ENCODE data around the gene ANKLE1. TPM values are rescaled to one million over a fixed set of nuclear protein-coding genes. Genes with fewer than 3 reads are reported as not detected.

ANKLE1 gene
- total RNA-seq, 1 donor from 2014 or later, result 4.9 TPM

DNA sequence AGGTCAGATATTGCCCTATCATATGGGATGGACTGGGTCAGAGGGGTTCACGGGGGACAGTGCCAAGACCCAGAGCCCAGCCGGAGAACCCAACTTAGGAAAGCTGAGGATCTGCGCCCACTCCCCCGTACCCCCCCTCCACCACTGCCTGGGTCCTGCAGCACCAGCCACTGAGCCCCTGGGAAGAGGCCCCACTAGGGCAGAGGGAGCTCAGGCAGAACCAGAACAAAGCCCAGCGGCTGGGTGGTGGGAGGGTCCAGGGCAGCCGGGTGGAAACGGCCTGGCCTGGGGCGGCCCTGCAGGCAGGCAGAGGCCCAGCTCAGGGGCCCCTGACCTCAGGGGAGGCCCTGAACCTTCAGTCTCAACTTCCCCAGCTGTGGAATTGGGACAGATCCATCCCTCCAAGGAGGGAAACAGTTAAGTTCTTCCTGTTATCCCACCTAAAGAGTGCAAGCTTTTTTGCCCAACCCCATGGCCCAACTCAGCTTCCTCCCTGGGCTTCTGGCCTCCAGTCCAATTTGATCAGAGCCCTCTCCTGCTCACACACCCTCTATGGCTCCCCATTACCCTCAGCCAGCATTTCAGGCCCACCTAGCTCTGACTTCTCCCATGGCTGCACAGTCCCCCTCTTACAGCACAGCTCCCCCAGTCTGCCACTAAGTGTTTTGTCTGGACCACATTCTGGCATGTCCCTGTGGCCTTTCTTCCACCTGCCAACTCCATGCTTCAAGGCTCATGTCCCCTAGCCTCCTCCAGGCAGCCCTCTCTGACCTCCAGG lies 39.1 kb upstream of the ANKLE1 start:
- TF ChIP-seq, protein P1, sequence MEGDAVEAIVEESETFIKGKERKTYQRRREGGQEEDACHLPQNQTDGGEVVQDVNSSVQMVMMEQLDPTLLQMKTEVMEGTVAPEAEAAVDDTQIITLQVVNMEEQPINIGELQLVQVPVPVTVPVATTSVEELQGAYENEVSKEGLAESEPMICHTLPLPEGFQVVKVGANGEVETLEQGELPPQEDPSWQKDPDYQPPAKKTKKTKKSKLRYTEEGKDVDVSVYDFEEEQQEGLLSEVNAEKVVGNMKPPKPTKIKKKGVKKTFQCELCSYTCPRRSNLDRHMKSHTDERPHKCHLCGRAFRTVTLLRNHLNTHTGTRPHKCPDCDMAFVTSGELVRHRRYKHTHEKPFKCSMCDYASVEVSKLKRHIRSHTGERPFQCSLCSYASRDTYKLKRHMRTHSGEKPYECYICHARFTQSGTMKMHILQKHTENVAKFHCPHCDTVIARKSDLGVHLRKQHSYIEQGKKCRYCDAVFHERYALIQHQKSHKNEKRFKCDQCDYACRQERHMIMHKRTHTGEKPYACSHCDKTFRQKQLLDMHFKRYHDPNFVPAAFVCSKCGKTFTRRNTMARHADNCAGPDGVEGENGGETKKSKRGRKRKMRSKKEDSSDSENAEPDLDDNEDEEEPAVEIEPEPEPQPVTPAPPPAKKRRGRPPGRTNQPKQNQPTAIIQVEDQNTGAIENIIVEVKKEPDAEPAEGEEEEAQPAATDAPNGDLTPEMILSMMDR (conservative IDR thresholded peaks at IDR 0.05), result no peak
- H3K36me3 Mint-ChIP-seq (ENCODE audit: low read depth), result peaks cover 3% of the 10 kb centered on the region
- H3K27ac Mint-ChIP-seq (ENCODE audit: unreplicated experiment), result no peak overlapping the region
- H3K4me1 Mint-ChIP-seq, result peaks cover 49% of the 10 kb centered on the region
- H3K4me3 Mint-ChIP-seq, result peak overlapping the region; percentile 98
- no peaks in the 10 kb centered on the region for H3K9me3 Mint-ChIP-seq
- peaks cover 5% of the 10 kb centered on the region for H3K27me3 Mint-ChIP-seq (ENCODE audit: low read depth)
- DNase-seq (ENCODE audit: low read depth, low spot score), result no peak

DNA sequence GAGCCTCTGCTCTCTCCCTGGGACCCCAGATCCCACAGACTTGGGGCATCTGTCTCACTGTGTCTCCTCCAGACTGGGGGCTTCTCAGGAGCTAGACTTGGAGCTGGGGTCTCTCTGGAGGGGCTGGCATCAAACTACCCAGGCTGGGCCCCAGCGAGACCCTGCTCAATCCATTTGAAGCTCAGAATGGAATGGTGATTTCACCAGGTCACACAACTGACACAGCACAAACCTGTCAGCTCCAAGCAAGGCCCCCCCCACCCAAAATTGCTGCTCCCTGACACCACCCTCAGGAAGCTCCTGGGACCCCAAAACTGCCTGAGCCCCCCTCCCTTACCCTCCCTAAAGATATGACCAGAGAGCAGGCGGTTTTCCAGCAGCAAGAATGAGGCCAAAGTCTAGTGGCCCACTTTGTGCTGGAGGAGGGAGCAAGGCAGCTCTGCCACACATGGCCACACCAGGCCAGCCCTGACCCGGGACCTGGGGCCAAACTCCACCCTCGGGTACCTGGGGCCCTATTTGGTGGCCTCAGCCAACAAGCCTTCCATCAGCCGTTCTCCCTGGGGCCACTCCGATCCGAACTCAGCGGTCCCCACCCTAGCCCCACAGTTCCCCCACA lies 38.4 kb upstream of the ANKLE1 start:
- Mint-ChIP-seq H3K27me3 (ENCODE audit: low read depth) (peaks cover 8% of the 10 kb centered on the region), H3K4me1 (peaks cover 56% of the 10 kb centered on the region), H3K4me3 (peak overlapping the region; percentile 98), H3K9me3 (no peaks in the 10 kb centered on the region), H3K36me3 (ENCODE audit: low read depth) (peaks cover 3% of the 10 kb centered on the region), H3K27ac (ENCODE audit: unreplicated experiment) (no peak overlapping the region)
- DNase-seq (ENCODE audit: low read depth, low spot score), result no peak
- TF ChIP-seq, protein P1 (conservative IDR thresholded peaks at IDR 0.05), result no peak

DNA sequence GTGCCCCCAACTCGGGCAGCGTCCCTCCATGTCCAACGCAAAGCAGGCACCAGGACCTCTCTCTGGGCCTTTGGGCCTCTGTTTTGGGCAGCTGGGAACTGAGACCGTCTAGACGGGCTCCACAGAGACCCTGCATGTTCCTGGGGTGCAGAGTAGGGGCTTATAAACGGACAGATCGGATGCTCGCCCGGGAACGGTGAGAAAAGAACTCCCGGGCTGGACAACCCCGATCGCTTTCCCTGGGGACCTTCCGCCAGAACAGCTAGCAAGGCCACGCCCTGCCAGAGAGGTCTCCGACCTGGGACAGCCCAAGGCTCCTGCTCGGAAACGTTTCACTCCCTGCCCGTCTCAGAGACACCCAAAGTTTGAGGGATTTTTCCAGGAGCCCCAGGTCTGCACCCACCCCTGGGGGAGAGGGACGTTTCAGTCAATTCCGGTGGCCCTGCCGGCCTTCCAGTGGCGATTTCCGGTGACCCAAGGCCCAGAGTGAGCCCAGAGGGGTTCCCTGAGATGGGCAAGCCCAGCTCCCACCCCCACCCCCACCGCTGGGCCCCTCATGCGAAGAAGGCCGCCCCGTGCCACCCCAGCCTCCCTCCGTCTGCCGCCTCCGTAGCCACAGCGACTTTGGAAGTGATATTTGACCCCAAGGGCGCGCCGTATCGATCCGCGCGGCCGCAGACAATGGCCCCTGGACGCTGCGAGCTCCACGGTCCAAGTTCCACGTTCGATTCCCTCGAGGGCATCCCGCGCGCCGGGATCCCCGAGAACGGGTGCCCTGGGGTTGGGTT lies 37.7 kb upstream of the ANKLE1 start:
- peak overlapping the region; percentile 98 for H3K4me3 Mint-ChIP-seq
- H3K27ac Mint-ChIP-seq (ENCODE audit: unreplicated experiment), result peak overlapping the region; percentile 94
- H3K4me1 Mint-ChIP-seq, result peaks cover 63% of the 10 kb centered on the region
- peaks cover 9% of the 10 kb centered on the region for H3K27me3 Mint-ChIP-seq (ENCODE audit: low read depth)
- peaks cover 3% of the 10 kb centered on the region for H3K36me3 Mint-ChIP-seq (ENCODE audit: low read depth)
- TF ChIP-seq, protein P1 (conservative IDR thresholded peaks at IDR 0.05), result no peak
- no peaks in the 10 kb centered on the region for H3K9me3 Mint-ChIP-seq
- no peak for DNase-seq (ENCODE audit: low read depth, low spot score)

DNA sequence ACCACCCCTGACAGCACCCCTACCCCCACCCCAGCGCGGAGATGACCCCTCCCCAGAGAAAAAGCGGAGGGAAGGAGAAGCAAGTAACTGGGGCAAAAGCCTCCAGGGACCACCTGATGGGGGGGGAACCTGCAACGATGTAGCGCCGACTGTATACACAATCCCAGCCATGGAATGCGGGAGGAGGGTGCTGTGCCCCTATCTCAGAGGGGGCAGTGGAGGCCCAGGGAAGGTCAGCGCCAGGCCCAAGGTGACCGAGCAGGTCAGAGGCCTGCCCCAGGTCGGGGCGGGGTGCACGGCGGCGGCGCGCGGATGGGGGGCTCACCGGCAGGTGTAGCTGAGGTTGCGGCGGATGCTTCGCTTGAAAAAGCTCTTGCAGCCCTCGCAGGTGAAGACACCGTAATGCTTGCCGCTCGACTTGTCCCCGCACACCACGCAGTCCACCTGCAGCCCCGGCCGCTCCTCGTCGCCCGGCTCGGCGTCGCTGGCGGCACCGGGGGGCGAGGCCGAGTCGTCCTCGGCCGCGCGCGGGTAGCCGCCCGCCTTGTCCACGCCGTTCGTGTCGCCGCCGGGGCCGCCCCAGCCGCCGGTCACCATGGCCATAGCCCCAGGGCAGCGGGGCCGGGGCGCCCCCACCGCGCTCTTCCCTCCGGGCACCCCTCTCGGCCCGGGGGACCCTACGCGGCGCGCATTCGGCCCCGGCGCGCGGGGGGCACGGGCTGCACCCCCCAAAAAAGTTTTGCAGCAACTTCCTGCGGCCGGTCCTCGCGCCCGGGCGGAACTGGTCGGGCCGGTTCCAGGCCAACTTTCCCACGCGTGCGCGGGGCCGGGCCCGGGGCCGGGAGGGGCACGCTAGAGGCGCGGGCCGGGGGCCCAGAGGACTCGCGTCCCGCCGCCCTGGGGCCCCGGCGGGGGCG lies 36.8 kb upstream of the ANKLE1 start:
- H3K4me1 Mint-ChIP-seq, result peaks cover 64% of the 10 kb centered on the region
- peaks cover 3% of the 10 kb centered on the region for H3K36me3 Mint-ChIP-seq (ENCODE audit: low read depth)
- H3K4me3 Mint-ChIP-seq, result peak overlapping the region; percentile 98
- peak overlapping the region; percentile 94 for H3K27ac Mint-ChIP-seq (ENCODE audit: unreplicated experiment)
- peaks cover 9% of the 10 kb centered on the region for H3K27me3 Mint-ChIP-seq (ENCODE audit: low read depth)
- H3K9me3 Mint-ChIP-seq, result no peaks in the 10 kb centered on the region
- TF ChIP-seq, protein P1 (conservative IDR thresholded peaks at IDR 0.05), result no peak
- no peak for DNase-seq (ENCODE audit: low read depth, low spot score)

DNA sequence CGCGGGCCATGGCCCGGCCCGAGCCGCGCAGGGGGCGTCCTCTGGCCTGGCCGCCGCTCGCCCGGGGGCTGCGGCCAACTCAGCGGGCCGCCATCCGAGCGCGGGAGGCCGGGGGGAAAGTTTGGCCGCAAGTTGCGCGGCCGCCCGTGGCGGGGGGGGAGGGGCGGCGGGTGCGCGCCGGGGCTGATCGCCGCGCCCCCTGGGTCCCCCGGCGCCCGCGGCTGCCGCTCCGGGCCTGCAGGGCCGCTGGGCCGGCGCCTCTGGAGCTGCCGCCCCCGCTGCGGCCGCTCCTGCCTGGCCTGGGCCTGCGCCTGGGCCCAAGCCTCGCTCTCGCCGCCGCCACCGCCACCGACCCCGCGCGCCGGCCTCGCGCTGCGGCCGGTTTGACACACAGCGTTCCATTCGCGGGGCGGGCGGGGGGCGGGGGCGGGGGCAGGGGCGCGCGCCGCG lies 36.1 kb upstream of the ANKLE1 start, which contains the start of gene NR2F6:
TSS of gene NR2F6 (minus strand) at position 385 of the 450 bp plus-strand sequence. CDS start 699 bp downstream, outside the sequence.
- peaks cover 9% of the 10 kb centered on the region for H3K27me3 Mint-ChIP-seq (ENCODE audit: low read depth)
- H3K4me1 Mint-ChIP-seq, result peaks cover 57% of the 10 kb centered on the region
- no peaks in the 10 kb centered on the region for H3K9me3 Mint-ChIP-seq
- peak within 1 kb of the TSS; percentile 98 for H3K27ac Mint-ChIP-seq (ENCODE audit: unreplicated experiment)
- peak within 1 kb of the TSS; percentile 98 for H3K4me3 Mint-ChIP-seq
- H3K36me3 Mint-ChIP-seq (ENCODE audit: low read depth), result peaks cover 3% of the 10 kb centered on the region
- no peak for DNase-seq (ENCODE audit: low read depth, low spot score)
- TF ChIP-seq, protein P1 (conservative IDR thresholded peaks at IDR 0.05), result no peak

Measured in neural crest cell (in vitro differentiated cells).